Adipocyte (in vitro differentiated cells): ENCODE results near the gene PRKN.

Experiments
- DNase-seq: peaks from one replicate; pipeline ENCODE4 v3.0.0-alpha.2; 2015; ENCODE audit warnings: low read depth
- H3K27me3 ChIP-seq: replicated peaks from 2 replicates; pipeline ENCODE4 v1.7.0; 2013; ENCODE audit warnings: mild to moderate bottlenecking, low read length, moderate library complexity; ENCODE audit not compliant: control insufficient read depth, insufficient read depth
- H3K36me3 ChIP-seq: 2 replicates; pipeline ENCODE4 v1.7.0; 2013; ENCODE audit warnings: low read length, mild to moderate bottlenecking, moderate library complexity; ENCODE audit not compliant: control insufficient read depth, insufficient read depth, severe bottlenecking
- H3K4me1 ChIP-seq: 2 replicates; pipeline ENCODE4 v1.7.0; 2013; ENCODE audit warnings: mild to moderate bottlenecking, low read length, moderate library complexity; ENCODE audit not compliant: control insufficient read depth, insufficient read depth
- H3K4me3 ChIP-seq: 2 replicates; pipeline ENCODE4 v1.7.0; 2013; ENCODE audit warnings: mild to moderate bottlenecking, low read length, moderate library complexity
- H3K9ac ChIP-seq: 2 replicates; pipeline ENCODE4 v1.7.0; 2013; ENCODE audit warnings: mild to moderate bottlenecking, low read length, moderate library complexity
- H3K9me3 ChIP-seq: 2 replicates; pipeline ENCODE4 v1.7.0; 2013; ENCODE audit warnings: mild to moderate bottlenecking, low read length, moderate library complexity; ENCODE audit not compliant: control insufficient read depth

The PRKN gene

DNA sequence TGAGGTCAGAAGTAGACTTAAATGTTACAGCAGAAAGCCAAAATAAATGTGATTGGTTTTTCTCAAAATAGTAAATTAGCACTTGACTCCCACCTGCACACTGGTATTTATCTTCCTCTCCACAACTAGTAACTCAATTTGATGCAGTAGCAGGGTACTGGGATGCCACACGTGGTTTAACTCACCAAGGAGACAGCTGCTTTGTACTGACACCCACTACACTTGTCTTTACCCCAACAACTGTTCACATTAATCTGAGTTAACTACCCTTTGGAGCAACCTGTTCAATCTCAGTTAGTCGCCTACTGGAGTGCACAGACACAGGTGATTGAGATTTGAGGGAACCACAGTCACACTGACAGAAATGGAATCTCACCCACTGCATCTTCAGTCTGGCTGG lies 242.1 kb downstream of the PRKN start:
- Histone ChIP-seq H3K4me1 (no peaks in the 10 kb centered on the region), H3K36me3 (no peaks in the 10 kb centered on the region), H3K4me3 (no peak overlapping the region), H3K9ac (no peak overlapping the region), H3K27me3 (no peaks in the 10 kb centered on the region), H3K9me3 (no peaks in the 10 kb centered on the region)
- no peak for DNase-seq

DNA sequence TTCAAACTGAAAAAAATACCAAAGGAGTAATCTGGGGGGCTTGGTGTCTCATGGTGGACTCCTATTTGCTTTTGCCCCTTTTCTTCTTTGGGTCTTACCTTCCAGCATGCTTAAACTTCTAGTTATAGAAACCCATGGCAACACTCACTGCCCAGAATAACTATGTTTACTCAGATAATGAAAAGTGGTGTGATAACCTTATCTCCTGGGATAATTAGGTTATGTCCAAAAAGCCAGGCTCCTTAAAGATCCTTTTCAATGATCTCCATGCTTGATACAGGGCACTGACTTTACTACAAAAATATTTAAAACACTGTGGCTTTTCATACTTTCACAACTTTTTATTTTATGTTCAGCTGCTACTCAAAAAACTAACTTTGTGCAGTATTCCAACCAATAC lies 245.6 kb downstream of the PRKN start:
- no peak for DNase-seq
- H3K36me3 ChIP-seq: no peaks in the 10 kb centered on the region

DNA sequence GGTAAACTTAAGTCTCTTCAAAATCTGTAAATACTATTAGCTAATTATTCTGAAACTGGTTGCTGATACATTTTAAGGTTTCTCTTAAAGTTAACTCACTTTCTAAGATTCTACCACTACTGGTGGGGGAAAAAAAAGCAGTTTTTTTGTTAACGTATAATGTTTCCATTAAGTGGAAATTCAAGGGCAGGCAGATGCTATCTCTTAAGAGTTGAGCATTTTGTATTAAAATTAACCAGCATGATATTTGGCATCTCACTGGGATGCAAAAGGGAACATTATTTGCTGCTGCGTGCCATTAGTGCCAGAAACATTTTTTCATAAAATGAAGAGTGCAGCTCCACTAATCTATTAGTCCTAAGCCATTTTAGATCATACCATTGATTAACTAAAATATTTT lies 246.2 kb downstream of the PRKN start:
- DNase-seq: no peak
- H3K9me3 ChIP-seq: no peaks in the 10 kb centered on the region
- H3K36me3 ChIP-seq: no peaks in the 10 kb centered on the region
- no peaks in the 10 kb centered on the region for H3K27me3 ChIP-seq
- H3K4me3 ChIP-seq: no peak overlapping the region
- no peak overlapping the region for H3K9ac ChIP-seq
- H3K4me1 ChIP-seq: no peaks in the 10 kb centered on the region

More for the DNA sequence above, 245.6 kb downstream of the PRKN start:
- H3K9me3 ChIP-seq: no peaks in the 10 kb centered on the region
- H3K4me3 ChIP-seq: no peak overlapping the region
- H3K27me3 ChIP-seq: no peaks in the 10 kb centered on the region
- no peaks in the 10 kb centered on the region for H3K4me1 ChIP-seq
- H3K9ac ChIP-seq: no peak overlapping the region

DNA sequence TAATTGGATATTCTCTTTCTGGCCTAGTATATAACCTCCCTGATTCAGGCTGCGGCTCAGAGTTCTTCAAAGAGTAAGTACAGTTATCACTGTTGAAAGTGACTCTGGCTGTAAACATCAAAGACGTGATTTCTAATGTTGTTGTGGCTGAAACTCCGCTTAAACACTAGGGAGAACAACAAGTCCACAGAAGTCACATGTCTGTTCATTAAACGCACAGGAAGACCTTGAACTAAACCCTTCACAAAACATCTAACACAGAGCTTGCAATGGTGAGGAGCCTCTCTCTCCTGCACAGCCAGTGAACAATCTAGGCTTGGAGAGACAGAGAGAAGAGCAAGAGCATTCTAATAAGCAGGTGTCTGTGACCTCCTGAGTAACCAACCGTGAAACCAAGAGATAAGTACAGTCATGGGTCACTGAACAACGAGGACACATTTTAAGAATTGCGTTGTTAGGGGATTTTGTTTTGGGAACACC lies 249.3 kb downstream of the PRKN start:
- H3K4me3 ChIP-seq: no peak overlapping the region
- H3K4me1 ChIP-seq: no peaks in the 10 kb centered on the region
- no peaks in the 10 kb centered on the region for H3K27me3 ChIP-seq
- H3K36me3 ChIP-seq: no peaks in the 10 kb centered on the region
- no peak for DNase-seq
- no peaks in the 10 kb centered on the region for H3K9me3 ChIP-seq
- H3K9ac ChIP-seq: no peak overlapping the region

DNA sequence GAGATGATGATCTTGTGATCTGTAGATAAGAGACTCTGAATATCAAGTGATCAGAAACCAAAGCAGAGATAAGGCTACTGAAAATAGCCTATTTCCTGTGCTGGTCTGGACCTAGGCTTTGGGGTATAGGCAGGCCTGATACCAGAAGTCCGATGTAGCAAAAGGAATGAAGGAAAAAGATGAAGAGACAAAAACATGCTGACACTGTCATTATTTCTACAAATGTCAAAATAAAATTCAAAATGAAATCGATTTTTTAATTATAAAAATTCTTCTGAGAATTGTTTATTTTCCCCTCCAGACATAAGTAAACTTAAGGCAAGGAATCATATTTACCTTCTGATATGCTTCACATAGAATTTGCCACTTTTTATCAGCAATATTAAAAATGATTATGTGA lies 252.8 kb downstream of the PRKN start:
- H3K9me3 ChIP-seq: no peaks in the 10 kb centered on the region
- no peak overlapping the region for H3K4me3 ChIP-seq
- H3K27me3 ChIP-seq: no peaks in the 10 kb centered on the region
- H3K4me1 ChIP-seq: no peaks in the 10 kb centered on the region
- H3K9ac ChIP-seq: no peak overlapping the region
- DNase-seq: no peak
- no peaks in the 10 kb centered on the region for H3K36me3 ChIP-seq

DNA sequence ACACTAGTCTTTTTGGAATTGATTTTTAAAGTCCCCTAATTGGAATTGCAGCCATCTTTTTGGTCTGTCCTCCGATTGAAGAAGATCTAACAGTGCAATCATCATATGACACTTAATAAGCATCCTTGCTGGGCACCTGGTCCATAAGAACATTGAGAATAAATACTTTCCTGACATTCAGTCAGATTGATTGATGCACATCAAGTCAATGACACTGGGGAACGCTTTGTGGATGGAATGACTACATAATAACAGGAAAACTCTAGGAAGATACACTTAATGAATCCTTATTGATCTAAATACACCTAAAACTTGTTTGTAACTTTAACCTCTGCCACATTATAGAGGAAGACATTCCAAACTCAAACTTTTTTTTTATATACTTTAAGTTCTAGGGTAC lies 255.7 kb downstream of the PRKN start:
- Histone ChIP-seq H3K4me3 (no peak overlapping the region), H3K4me1 (no peaks in the 10 kb centered on the region)
- DNase-seq: no peak

DNA sequence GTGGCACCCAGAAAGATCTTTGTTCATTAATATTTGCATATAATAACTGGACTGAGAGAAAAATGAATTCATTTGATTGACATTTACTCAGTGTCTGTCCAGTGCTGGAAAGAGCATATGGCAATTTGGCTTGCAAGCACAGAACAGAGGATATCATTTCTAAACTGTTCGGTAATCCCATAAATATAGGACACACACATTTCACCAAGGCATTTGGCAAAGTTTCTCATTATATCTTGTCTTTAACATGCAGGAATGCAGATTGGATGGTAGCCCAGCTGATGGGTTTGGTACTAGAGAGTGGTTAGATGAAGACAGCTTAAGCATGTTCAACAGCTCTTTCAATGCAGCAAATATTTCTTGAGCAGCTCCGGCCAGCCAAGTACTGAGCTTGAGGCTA lies 259.2 kb downstream of the PRKN start:
- Histone ChIP-seq H3K27me3 (no peaks in the 10 kb centered on the region), H3K9ac (no peak overlapping the region), H3K4me3 (no peak overlapping the region), H3K9me3 (no peaks in the 10 kb centered on the region), H3K4me1 (no peaks in the 10 kb centered on the region), H3K36me3 (no peaks in the 10 kb centered on the region)
- DNase-seq: no peak

More for the DNA sequence above, 255.7 kb downstream of the PRKN start:
- no peaks in the 10 kb centered on the region for H3K9me3 ChIP-seq
- H3K36me3 ChIP-seq: no peaks in the 10 kb centered on the region
- no peak overlapping the region for H3K9ac ChIP-seq
- H3K27me3 ChIP-seq: no peaks in the 10 kb centered on the region

DNA sequence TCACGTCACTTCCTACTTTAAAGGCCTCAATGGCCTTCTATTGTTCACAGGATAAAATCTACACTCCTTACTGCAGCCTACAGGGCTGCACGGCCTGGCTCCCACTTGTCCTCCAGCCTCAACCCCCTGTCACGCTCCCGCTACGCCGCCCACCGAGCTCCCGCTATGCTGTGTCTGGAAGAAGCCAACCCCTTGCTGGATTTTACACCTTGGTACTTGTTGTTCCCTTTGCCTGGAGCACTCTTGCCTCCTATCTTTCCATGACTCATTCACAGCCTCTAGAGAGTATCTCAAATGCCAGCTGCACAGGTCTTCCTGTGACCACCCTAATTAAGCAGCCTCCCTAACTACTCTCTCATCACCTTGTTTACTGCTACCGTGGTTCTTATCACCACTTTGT lies 259.9 kb downstream of the PRKN start:
- H3K27me3 ChIP-seq: no peaks in the 10 kb centered on the region
- no peaks in the 10 kb centered on the region for H3K36me3 ChIP-seq
- DNase-seq: no peak
- no peaks in the 10 kb centered on the region for H3K4me1 ChIP-seq
- no peak overlapping the region for H3K4me3 ChIP-seq
- H3K9ac ChIP-seq: no peak overlapping the region
- no peaks in the 10 kb centered on the region for H3K9me3 ChIP-seq

DNA sequence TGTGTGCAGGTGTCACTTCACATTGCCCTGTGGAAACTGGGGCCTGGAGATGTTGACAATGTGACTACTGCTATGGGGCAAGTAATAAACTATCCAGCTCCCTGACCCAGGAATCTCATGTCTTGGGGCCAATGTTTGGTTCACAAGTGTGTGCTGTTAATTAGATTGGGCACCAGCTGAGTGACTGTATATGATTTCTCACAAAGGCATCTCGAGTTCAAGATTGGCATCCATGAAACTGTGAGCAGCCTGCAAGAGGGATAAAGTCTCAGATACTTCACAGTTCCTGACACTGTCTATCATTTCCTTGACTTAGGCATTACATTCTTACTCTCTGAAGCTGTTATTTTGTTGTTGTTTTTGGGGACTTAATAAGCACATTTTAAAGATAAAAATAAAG lies 264.0 kb downstream of the PRKN start:
- H3K9me3 ChIP-seq: no peaks in the 10 kb centered on the region
- no peaks in the 10 kb centered on the region for H3K36me3 ChIP-seq
- no peak overlapping the region for H3K4me3 ChIP-seq
- no peaks in the 10 kb centered on the region for H3K4me1 ChIP-seq
- no peaks in the 10 kb centered on the region for H3K27me3 ChIP-seq
- no peak overlapping the region for H3K9ac ChIP-seq
- DNase-seq: no peak

DNA sequence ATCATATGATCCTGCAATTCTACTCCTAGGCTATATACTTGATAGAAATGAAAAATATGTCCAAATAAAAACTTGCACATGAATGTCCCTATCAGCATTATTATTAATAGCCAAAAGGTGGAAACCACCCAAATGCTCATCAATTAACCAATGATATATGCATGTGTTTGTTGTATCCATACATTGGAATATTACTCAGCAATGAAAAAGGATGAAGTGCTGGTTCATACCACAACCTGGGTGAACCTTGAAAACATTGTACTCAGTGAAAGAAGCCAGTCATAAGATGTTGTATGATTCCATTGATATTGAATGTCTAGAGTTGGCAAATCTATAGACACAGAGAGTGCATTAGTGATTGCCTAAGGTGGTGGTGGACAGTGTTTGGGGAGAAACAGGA lies 267.6 kb downstream of the PRKN start:
- Histone ChIP-seq H3K4me3 (no peak overlapping the region), H3K36me3 (no peaks in the 10 kb centered on the region), H3K27me3 (no peaks in the 10 kb centered on the region), H3K9me3 (no peaks in the 10 kb centered on the region), H3K9ac (no peak overlapping the region), H3K4me1 (no peaks in the 10 kb centered on the region)
- no peak for DNase-seq

DNA sequence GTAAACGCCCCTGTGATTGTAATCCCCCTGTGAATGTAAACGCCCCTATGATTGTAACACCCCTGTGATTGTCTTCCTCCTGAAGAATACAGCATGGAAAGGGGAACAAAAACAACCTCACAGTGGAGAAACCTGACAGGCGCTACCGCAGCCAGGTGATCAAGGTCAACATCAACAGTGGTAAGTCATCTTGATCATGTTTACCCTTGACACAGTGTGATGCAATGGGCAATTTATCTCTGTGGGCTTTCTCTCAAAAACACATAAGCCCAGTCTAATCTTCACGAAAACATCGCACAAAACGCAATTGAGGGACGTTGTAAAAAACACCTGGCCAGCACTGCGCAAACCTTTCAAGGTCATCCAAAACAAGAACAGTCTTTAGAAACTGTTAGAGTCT lies 277.2 kb downstream of the PRKN start:
- H3K36me3 ChIP-seq: no peaks in the 10 kb centered on the region
- no peaks in the 10 kb centered on the region for H3K27me3 ChIP-seq
- DNase-seq: no peak
- H3K9ac ChIP-seq: no peak overlapping the region
- no peaks in the 10 kb centered on the region for H3K9me3 ChIP-seq
- no peak overlapping the region for H3K4me3 ChIP-seq
- H3K4me1 ChIP-seq: no peaks in the 10 kb centered on the region

DNA sequence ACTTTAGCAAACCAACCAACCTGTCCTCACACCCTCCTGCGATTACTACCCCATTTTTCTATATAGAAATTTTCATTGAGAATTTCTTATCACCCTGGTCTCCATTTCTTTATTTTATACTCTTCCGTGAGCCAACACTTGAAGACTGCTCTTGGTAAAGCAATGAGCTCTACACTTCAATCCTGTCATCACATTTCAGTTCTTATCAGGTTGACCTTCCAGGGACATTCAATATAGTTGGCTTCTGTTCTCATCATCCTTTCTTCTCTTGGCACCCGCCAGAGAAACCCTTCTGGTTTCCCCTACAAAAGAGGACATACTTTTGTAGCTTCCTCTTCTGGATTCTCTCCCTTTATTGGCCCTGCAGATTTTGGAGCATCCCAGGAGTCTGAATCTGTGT lies 279.3 kb downstream of the PRKN start:
- H3K4me1 ChIP-seq: no peaks in the 10 kb centered on the region

More for the DNA sequence above, 279.3 kb downstream of the PRKN start:
- H3K27me3 ChIP-seq: no peaks in the 10 kb centered on the region
- H3K4me3 ChIP-seq: no peak overlapping the region
- DNase-seq: no peak
- H3K36me3 ChIP-seq: no peaks in the 10 kb centered on the region
- no peaks in the 10 kb centered on the region for H3K9me3 ChIP-seq
- H3K9ac ChIP-seq: no peak overlapping the region
